ENCODE data around the gene ATF7. TPM values are rescaled to one million over a fixed set of nuclear protein-coding genes. Genes with fewer than 3 reads are reported as not detected.

ATF7 gene
- total and polyA plus RNA-seq, 9 of the 15 experiments (the other 6 are each of a cell fraction or from before 2014, with no cell fraction given), result 10.6 to 30.4 (median 20.7) TPM

DNA sequence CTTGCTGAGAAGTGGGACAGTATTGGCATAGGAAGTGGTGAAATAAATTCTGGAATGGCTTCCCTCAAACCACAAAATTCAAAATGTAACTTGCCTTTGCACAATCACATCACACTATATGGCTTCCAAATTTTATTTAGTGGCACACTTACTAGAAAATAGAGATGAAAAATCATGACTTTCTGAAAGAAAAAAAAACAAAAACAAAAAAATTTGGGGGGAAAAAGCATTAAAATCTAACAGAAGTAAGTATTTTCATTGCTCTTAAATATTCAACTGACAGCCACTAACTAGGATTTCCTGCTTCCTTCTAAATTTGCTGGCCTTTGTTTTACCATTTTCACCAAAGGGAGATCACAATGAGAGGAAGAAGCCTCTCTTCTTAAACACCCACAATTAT lies 23.0 kb downstream of the ATF7 start:
- no peak overlapping the region for H3K4me2 ChIP-seq (ENCODE audit: insufficient read depth, low read length)
- no peaks in the 10 kb centered on the region for H3K27me3 ChIP-seq (ENCODE audit: control insufficient read depth in 2 of 2, insufficient read depth in 2 of 2, low read length in 2 of 2)
- intact Hi-C loops (cut with micrococcal nuclease), result no loop called here
- H3K4me1 ChIP-seq (replicated peaks in 1 of 2; ENCODE audit: control insufficient read depth in 2 of 2, insufficient read depth in 2 of 2, low read length in 2 of 2), result no peaks in the 10 kb centered on the region
- ATAC-seq, result no peak
- no peak overlapping the region for H2AFZ ChIP-seq (ENCODE audit: low read depth, low read length)
- H3K9ac ChIP-seq (ENCODE audit: insufficient read depth in 1 of 2, low read depth in 2 of 2, low read length in 2 of 2), result no peak overlapping the region
- H3K27ac ChIP-seq (ENCODE audit: extremely low read depth, low read depth, low read length), result no peak overlapping the region
- no peak for DNase-seq (ENCODE audit: extremely low read depth in 1 of 4, low spot score in 3 of 4)
- no peak for TF ChIP-seq NFIX (CRISPR knock-in tag; IDR thresholded peaks at IDR 0.05; ENCODE audit: low read depth)
- TF ChIP-seq, protein P1, sequence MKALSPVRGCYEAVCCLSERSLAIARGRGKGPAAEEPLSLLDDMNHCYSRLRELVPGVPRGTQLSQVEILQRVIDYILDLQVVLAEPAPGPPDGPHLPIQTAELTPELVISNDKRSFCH (CRISPR knock-in tag; IDR thresholded peaks at IDR 0.05), result no peak
- TF ChIP-seq, protein P1 (tag; IDR thresholded peaks at IDR 0.05), result no peak
- TF ChIP-seq GATAD2B (IDR thresholded peaks at IDR 0.05; ENCODE audit: borderline replicate concordance), result no peak
- TF ChIP-seq PHF8 (IDR thresholded peaks at IDR 0.05; ENCODE audit: borderline replicate concordance, low read length), result no peak
- TF ChIP-seq, protein P2, sequence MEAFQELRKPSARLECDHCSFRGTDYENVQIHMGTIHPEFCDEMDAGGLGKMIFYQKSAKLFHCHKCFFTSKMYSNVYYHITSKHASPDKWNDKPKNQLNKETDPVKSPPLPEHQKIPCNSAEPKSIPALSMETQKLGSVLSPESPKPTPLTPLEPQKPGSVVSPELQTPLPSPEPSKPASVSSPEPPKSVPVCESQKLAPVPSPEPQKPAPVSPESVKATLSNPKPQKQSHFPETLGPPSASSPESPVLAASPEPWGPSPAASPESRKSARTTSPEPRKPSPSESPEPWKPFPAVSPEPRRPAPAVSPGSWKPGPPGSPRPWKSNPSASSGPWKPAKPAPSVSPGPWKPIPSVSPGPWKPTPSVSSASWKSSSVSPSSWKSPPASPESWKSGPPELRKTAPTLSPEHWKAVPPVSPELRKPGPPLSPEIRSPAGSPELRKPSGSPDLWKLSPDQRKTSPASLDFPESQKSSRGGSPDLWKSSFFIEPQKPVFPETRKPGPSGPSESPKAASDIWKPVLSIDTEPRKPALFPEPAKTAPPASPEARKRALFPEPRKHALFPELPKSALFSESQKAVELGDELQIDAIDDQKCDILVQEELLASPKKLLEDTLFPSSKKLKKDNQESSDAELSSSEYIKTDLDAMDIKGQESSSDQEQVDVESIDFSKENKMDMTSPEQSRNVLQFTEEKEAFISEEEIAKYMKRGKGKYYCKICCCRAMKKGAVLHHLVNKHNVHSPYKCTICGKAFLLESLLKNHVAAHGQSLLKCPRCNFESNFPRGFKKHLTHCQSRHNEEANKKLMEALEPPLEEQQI (IDR thresholded peaks at IDR 0.05), result no peak
- TF ChIP-seq AFF4 (CRISPR knock-in tag; IDR thresholded peaks at IDR 0.05), result no peak
- no peak for TF ChIP-seq ELF2 (CRISPR knock-in tag; IDR thresholded peaks at IDR 0.05)
- TF ChIP-seq NR2F6 (CRISPR knock-in tag; IDR thresholded peaks at IDR 0.05), result no peak
- H3K9me1 ChIP-seq (ENCODE audit: control insufficient read depth, insufficient read depth, low read length), result no peaks in the 10 kb centered on the region
- no peaks in the 10 kb centered on the region for H3K9me3 ChIP-seq (replicated peaks; ENCODE audit: control insufficient read depth, insufficient read depth, low read depth, low read length)
- in situ Hi-C loops (cut with MboI), result no loop called here
- POLR2A ChIA-PET, result interaction anchor here (0.6 kb wide), 1 partner anchor 73 kb away, joined by 3 read pairs; the partner anchor contains the start of gene ATP5MC2
- FAIRE-seq, result no peak
- no TSS peak for BruUV-seq (replicated peaks)
- H3K36me3 ChIP-seq (ENCODE audit: control insufficient read depth, insufficient read depth, low read length), result peaks cover 10% of the 10 kb centered on the region; the same call in 2 of the 3 replicates
- peaks cover 22% of the 10 kb centered on the region; the same call in 2 of the 3 replicates for H3K79me2 ChIP-seq (ENCODE audit: control insufficient read depth, insufficient read depth, low read length)
- H4K20me1 ChIP-seq (replicated peaks; ENCODE audit: control insufficient read depth, insufficient read depth, low read length), result no peaks in the 10 kb centered on the region; the same call in 1 of the 2 replicates
- H3K4me3 ChIP-seq, result no peak overlapping the region
- CTCF ChIA-PET (ENCODE audit: low intra/inter-chr PET ratio), result no interaction called here

Data from K562 (cell line).